ENCODE measurements around the gene OR4B1. TPM values are rescaled to one million over a fixed set of nuclear protein-coding genes. Genes with fewer than 3 reads are reported as not detected.
A peak's percentile ranks its signal among the peaks of the same experiment; 100 is the strongest.
"Not testable (repeated sequence)": the region's sequence is repeated elsewhere in the genome, so short reads cannot be mapped to it uniquely, and the experiment has no call there.

OR4B1 gene
- total RNA-seq, 4 donors from 2014 or later = not detected

GRCh38 chr11:48210052-48210451, 6.6 kb upstream of the OR4B1 start:
- 24 to 29% methylated on average over 7 of the region's 7 CpGs for WGBS, 2 donors

GRCh38 chr11:48228761-48229160, 12.2 kb downstream of the OR4B1 start:
- no peak for DNase-seq (ENCODE audit: low spot score in 2 of 2)
- H3K4me1 ChIP-seq = no peaks in the 10 kb centered on the region
- no peak overlapping the region for H3K27ac ChIP-seq
- 68 to 85% methylated on average over 9 to 15 of the region's 18 CpGs for WGBS, 2 donors
- H3K36me3 ChIP-seq = no peaks in the 10 kb centered on the region
- no peak for TF ChIP-seq EP300 (IDR thresholded peaks at IDR 0.05)
- no peak for TF ChIP-seq CTCF (IDR thresholded peaks at IDR 0.05)
- no peak for TF ChIP-seq POLR2A (IDR thresholded peaks at IDR 0.05)
- no peak overlapping the region for H3K4me3 ChIP-seq
- H3K27me3 ChIP-seq = no peaks in the 10 kb centered on the region
- H3K9me3 ChIP-seq = peaks cover 0 to 29% (median 0%) of the 10 kb centered on the region in 4 donors

More at GRCh38 chr11:48210052-48210451, 6.6 kb upstream of the OR4B1 start:
- no peak for TF ChIP-seq EP300 (IDR thresholded peaks at IDR 0.05)
- TF ChIP-seq POLR2A (IDR thresholded peaks at IDR 0.05) = no peak
- peak in 1 of 5 experiments; percentile 11 for TF ChIP-seq CTCF (IDR thresholded peaks at IDR 0.05)
- Histone ChIP-seq H3K36me3 (no peaks in the 10 kb centered on the region), H3K27me3 (no peaks in the 10 kb centered on the region), H3K4me3 (no peak overlapping the region), H3K4me1 (no peaks in the 10 kb centered on the region), H3K27ac (no peak overlapping the region), H3K9me3 (no peaks in the 10 kb centered on the region)
- no peak for DNase-seq (ENCODE audit: low spot score in 2 of 2)

GRCh38 chr11:48230057-48230456, 13.4 kb downstream of the OR4B1 start:
- 90 to 93% methylated on average over 11 of the region's 11 CpGs for WGBS, 2 donors
- H3K36me3 ChIP-seq; H3K4me3 ChIP-seq; H3K4me1 ChIP-seq; DNase-seq (ENCODE audit: low spot score in 2 of 2); H3K27ac ChIP-seq; H3K27me3 ChIP-seq: not testable (repeated sequence)
- peaks cover 0 to 29% (median 0%) of the 10 kb centered on the region in 4 donors for H3K9me3 ChIP-seq

GRCh38 chr11:48237727-48238126, 21.1 kb downstream of the OR4B1 start:
- H3K27me3 ChIP-seq = no peaks in the 10 kb centered on the region
- TF ChIP-seq EP300 (IDR thresholded peaks at IDR 0.05) (no peak), POLR2A (IDR thresholded peaks at IDR 0.05) (no peak), CTCF (IDR thresholded peaks at IDR 0.05) (no peak)
- no peaks in the 10 kb centered on the region for H3K4me1 ChIP-seq
- WGBS, 2 donors = 31 to 32% methylated on average over 3 of the region's 3 CpGs
- no peaks in the 10 kb centered on the region for H3K36me3 ChIP-seq
- H3K9me3 ChIP-seq = peaks cover 0 to 3% (median 0%) of the 10 kb centered on the region in 4 donors
- H3K4me3 ChIP-seq = no peak overlapping the region
- no peak for DNase-seq (ENCODE audit: low spot score in 2 of 2)
- H3K27ac ChIP-seq = no peak overlapping the region

GRCh38 chr11:48242501-48242900, 25.9 kb downstream of the OR4B1 start:
- no peak for TF ChIP-seq POLR2A (IDR thresholded peaks at IDR 0.05)
- TF ChIP-seq EP300 (IDR thresholded peaks at IDR 0.05) = no peak
- TF ChIP-seq CTCF (IDR thresholded peaks at IDR 0.05) = no peak
- no peak overlapping the region for H3K4me3 ChIP-seq
- H3K36me3 ChIP-seq = no peaks in the 10 kb centered on the region
- DNase-seq (ENCODE audit: low spot score in 2 of 2) = no peak
- H3K4me1 ChIP-seq = no peaks in the 10 kb centered on the region
- no peaks in the 10 kb centered on the region for H3K27me3 ChIP-seq
- H3K9me3 ChIP-seq = peaks cover 0 to 3% (median 0%) of the 10 kb centered on the region in 4 donors
- no peak overlapping the region for H3K27ac ChIP-seq
- WGBS, 2 donors = 65 to 66% methylated on average over 3 of the region's 3 CpGs

GRCh38 chr11:48244804-48245203, 28.2 kb downstream of the OR4B1 start, which contains the start of gene OR4X2:
Gene OR4X2 (plus strand): TSS chr11:48245104. CDS start chr11:48245104, 0 bp downstream.
- Histone ChIP-seq H3K9me3 (peaks cover 0 to 23% (median 4%) of the 10 kb centered on the region in 4 donors), H3K36me3 (no peaks in the 10 kb centered on the region), H3K27me3 (no peaks in the 10 kb centered on the region), H3K27ac (peak within 1 kb of the TSS in 1 of 4 donors; percentile 0), H3K4me1 (no peaks in the 10 kb centered on the region), H3K4me3 (no peak within 1 kb of the TSS)
- no peak for DNase-seq (ENCODE audit: low spot score in 2 of 2)
- TF ChIP-seq EP300 (IDR thresholded peaks at IDR 0.05) (no peak), CTCF (IDR thresholded peaks at IDR 0.05) (no peak), POLR2A (IDR thresholded peaks at IDR 0.05) (no peak)

Data from tibial nerve (tissue), 4 donors.